ENCODE data around the gene TTLL1.

GRCh38 chr22:43131773-43132501 lies 42.7 kb upstream of the TTLL1 start:
- TF ChIP-seq POLR2A (IDR thresholded peaks at IDR 0.05): no peak
- no peak for TF ChIP-seq CTCF (IDR thresholded peaks at IDR 0.05)
- TF ChIP-seq EP300 (IDR thresholded peaks at IDR 0.05; ENCODE audit: low read depth): no peak
- no peak for TF ChIP-seq POLR2AphosphoS5 (IDR thresholded peaks at IDR 0.05)
